ENCODE measurements around the gene LDB3. TPM values are rescaled to one million over a fixed set of nuclear protein-coding genes. Genes with fewer than 3 reads are reported as not detected.

The LDB3 gene, protein sequence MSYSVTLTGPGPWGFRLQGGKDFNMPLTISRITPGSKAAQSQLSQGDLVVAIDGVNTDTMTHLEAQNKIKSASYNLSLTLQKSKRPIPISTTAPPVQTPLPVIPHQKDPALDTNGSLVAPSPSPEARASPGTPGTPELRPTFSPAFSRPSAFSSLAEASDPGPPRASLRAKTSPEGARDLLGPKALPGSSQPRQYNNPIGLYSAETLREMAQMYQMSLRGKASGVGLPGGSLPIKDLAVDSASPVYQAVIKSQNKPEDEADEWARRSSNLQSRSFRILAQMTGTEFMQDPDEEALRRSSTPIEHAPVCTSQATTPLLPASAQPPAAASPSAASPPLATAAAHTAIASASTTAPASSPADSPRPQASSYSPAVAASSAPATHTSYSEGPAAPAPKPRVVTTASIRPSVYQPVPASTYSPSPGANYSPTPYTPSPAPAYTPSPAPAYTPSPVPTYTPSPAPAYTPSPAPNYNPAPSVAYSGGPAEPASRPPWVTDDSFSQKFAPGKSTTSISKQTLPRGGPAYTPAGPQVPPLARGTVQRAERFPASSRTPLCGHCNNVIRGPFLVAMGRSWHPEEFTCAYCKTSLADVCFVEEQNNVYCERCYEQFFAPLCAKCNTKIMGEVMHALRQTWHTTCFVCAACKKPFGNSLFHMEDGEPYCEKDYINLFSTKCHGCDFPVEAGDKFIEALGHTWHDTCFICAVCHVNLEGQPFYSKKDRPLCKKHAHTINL
- total RNA-seq, result under 1 TPM; 0.07 to 0.09 TPM

DNA sequence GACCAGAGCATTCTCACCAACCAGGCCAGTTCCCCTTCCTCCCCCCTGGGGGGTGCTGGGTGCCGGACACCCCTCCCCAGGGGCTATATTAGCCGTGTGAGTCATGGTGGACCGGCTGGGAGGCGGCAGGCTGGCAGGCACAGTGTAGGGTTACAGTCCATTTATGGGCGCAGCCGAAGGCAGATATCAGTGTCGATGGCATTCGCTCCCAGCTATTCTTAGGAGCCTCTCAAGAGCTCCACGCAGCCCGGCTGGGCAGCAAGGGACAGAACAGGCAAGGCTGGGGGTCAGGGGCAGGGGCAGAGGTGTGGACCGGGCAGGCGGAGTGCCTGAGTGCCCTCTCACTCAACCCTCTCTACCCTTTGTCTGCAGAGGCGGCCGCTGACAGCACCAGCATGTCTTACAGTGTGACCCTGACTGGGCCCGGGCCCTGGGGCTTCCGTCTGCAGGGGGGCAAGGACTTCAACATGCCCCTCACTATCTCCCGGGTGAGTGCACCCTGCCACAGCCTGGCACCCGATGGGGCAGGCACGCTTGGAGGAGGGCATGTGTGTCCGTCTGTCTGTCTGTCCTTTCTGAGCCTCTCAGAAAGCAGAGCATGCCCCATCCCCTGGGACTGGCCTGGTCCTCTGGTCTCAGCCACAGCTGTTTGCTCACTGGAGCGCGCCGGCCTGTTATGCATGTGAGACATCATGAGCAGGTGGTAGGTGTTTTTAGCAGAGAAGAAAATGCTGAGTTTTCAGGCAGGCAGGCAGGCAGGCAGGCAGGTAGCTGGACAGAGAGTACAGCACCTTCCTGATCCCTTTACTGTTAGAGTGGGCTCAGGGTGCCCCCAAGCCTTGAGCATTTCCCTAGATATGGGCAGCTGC lies at the start of gene LDB3:
LDB3 (plus strand) TSS at position 215 of the 869 bp plus-strand sequence; CDS start at position 396, 181 bp downstream.
- ChIA-PET CTCF (no interaction called here), POLR2A (no interaction called here)
- Mint-ChIP-seq H3K27me3 (no peaks in the 10 kb centered on the region), H3K4me3 (no peak within 1 kb of the TSS), H3K36me3 (ENCODE audit: low read depth) (no peaks in the 10 kb centered on the region), H3K4me1 (ENCODE audit: low read depth) (no peaks in the 10 kb centered on the region), H3K27ac (no peak within 1 kb of the TSS), H3K9me3 (no peaks in the 10 kb centered on the region)
- TF ChIP-seq, protein P1, sequence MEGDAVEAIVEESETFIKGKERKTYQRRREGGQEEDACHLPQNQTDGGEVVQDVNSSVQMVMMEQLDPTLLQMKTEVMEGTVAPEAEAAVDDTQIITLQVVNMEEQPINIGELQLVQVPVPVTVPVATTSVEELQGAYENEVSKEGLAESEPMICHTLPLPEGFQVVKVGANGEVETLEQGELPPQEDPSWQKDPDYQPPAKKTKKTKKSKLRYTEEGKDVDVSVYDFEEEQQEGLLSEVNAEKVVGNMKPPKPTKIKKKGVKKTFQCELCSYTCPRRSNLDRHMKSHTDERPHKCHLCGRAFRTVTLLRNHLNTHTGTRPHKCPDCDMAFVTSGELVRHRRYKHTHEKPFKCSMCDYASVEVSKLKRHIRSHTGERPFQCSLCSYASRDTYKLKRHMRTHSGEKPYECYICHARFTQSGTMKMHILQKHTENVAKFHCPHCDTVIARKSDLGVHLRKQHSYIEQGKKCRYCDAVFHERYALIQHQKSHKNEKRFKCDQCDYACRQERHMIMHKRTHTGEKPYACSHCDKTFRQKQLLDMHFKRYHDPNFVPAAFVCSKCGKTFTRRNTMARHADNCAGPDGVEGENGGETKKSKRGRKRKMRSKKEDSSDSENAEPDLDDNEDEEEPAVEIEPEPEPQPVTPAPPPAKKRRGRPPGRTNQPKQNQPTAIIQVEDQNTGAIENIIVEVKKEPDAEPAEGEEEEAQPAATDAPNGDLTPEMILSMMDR (IDR thresholded peaks at IDR 0.05), result no peak
- DNase-seq, result no peak
- intact Hi-C loops (cut with micrococcal nuclease), result no loop called here
- ATAC-seq, result no peak

DNA sequence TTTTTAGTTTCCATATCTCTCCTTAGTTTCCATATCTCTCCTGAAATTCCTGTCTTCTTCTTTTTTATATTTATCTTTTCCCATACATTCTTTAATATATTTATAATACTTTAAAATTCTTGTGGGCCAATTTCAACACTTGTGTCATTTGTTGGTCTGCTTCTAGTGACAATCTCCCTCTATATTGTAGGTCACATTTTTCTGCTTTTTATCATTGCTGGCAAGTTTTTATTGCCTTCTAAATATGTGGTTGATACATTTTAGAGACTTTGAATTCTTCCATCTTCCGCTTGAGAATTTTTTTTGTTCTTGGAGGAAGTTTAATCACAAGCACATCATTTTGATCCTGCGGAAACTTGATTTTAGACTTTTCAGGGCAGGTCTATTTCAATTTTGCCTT lies 40.0 kb upstream of the LDB3 start:
- H3K27me3 Mint-ChIP-seq, result peaks cover 25% of the 10 kb centered on the region
- intact Hi-C loops (cut with micrococcal nuclease), result no loop called here
- TF ChIP-seq, protein P1 (IDR thresholded peaks at IDR 0.05), result no peak
- no peak overlapping the region for H3K27ac Mint-ChIP-seq
- ChIA-PET POLR2A (no interaction called here), CTCF (no interaction called here)
- H3K36me3 Mint-ChIP-seq (ENCODE audit: low read depth), result no peaks in the 10 kb centered on the region
- no peaks in the 10 kb centered on the region for H3K4me1 Mint-ChIP-seq (ENCODE audit: low read depth)
- DNase-seq, result no peak
- no peaks in the 10 kb centered on the region for H3K9me3 Mint-ChIP-seq
- no peak overlapping the region for H3K4me3 Mint-ChIP-seq
- ATAC-seq, result no peak

DNA sequence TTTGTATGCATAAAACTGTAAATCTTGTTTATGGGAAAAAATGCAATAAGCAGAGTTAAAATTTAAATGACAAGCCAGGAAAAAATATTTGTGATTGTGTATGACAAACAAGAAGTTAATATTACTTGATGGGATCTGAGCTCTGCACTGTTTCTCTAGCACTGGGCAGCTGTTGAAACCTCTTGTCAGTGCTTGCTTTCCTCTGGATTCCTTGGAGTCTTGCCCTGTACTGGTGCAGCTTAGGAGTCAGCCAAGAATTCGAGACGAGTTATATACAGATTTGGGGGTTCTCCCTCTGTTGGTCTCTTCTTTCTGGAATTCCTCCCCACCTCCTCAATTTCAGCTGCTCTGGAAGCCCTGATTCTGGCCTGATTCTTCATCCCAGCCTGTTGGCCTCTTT lies 38.2 kb upstream of the LDB3 start:
- intact Hi-C loops (cut with micrococcal nuclease), result no loop called here
- Mint-ChIP-seq H3K36me3 (ENCODE audit: low read depth) (no peaks in the 10 kb centered on the region), H3K4me3 (no peak overlapping the region), H3K4me1 (ENCODE audit: low read depth) (no peaks in the 10 kb centered on the region), H3K27me3 (peaks cover 33% of the 10 kb centered on the region), H3K9me3 (no peaks in the 10 kb centered on the region), H3K27ac (no peak overlapping the region)
- TF ChIP-seq, protein P1 (IDR thresholded peaks at IDR 0.05), result no peak
- POLR2A ChIA-PET, result no interaction called here
- DNase-seq, result no peak
- CTCF ChIA-PET, result no interaction called here
- ATAC-seq, result no peak

DNA sequence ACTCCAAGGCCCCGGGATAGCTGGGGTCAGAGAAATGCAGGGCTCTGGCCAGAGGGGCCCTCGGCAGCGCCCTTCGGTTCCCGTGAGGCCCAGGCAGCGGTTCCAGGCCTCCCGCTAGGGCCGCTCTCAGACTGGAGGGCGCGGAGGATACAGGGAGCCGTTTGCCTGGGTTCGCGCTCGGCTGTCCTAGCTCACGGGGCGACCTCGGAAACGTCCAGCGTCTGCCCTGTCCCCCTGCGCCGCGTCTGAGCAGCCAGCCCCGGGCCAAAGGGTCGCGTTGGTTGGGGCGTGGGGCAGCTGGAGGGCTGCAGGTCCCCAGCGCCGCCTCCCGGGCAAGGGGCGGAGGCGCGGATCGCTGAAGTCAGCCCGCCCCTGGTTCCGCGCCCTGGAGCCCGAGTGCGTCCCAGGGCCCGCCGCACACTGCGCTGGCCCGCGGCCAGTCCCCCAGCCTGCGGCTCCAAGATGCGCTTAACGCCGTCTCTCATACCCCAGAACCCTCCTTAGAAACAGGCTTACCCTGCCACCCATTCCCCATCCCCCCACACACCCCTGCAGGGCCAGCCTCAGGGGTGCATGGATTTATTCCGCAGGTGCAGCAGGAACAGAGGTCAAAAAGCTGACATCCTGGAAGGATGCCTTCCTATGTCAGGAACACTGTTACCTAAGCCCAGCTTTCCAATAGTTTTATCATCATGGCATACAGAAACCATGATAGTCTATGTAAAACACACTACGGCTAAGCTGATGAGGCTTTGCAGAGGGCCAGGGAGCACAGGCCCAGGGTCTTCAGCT lies 36.1 kb upstream of the LDB3 start:
- ChIA-PET POLR2A (no interaction called here), CTCF (no interaction called here)
- Mint-ChIP-seq H3K9me3 (no peaks in the 10 kb centered on the region), H3K4me1 (ENCODE audit: low read depth) (no peaks in the 10 kb centered on the region), H3K27me3 (peaks cover 40% of the 10 kb centered on the region), H3K27ac (no peak overlapping the region), H3K36me3 (ENCODE audit: low read depth) (no peaks in the 10 kb centered on the region), H3K4me3 (no peak overlapping the region)
- ATAC-seq (peak; percentile 34), DNase-seq (no peak)
- TF ChIP-seq, protein P1 (IDR thresholded peaks at IDR 0.05), result no peak
- intact Hi-C loops (cut with micrococcal nuclease), result no loop called here

Measured in activated CD8-positive, alpha-beta T cell treated with anti-CD3 and anti-CD28 coated beads for 36 hours (primary cell).